C4-2B (cell line): ENCODE results near the gene CUL3.

Experiments used
- H3K27ac ChIP-seq: fragments of 450-650 bp; 2 replicates; pipeline ENCODE4 v1.5.1; 2017
- ZFX ChIP-seq: fragments of 450-650 bp; IDR thresholded peaks from 2 replicates; pipeline ENCODE4 v1.6.1; 2017
- TF ChIP-seq, protein P1 (sequence below): fragments of 450-650 bp; conservative IDR thresholded peaks from 2 replicates; pipeline ENCODE4 v1.5.1; 2017; ENCODE audit warnings: mild to moderate bottlenecking

Gene CUL3

DNA sequence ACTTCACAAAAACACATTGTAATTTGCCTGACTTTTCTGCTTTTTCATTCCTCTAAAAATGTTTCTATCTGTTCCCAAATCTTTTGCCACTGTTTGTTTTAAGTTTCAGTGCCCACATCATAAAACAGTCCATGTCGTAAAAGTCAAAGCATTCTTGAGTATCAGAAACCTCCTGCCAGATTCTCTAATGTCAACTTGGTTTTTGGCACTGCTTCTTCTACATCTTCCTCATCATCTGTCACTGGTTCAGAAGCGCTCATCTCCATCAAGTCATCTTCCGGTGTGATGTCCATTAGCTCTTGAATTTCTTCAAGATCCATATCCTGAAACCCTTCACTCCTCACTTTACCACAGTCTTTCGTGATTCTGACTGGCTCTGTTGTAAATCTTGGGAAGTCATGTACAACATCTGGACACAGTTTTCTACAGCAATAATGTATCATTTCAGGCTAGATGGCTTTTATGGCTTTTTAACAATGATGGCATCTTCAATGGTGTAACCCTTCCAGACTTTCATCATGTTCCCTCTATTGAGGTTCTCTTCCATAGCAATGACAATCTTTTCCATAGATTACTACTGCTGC is 19.6 kb downstream of the CUL3 start:
- no peak for TF ChIP-seq ZFX
- TF ChIP-seq, protein P1, sequence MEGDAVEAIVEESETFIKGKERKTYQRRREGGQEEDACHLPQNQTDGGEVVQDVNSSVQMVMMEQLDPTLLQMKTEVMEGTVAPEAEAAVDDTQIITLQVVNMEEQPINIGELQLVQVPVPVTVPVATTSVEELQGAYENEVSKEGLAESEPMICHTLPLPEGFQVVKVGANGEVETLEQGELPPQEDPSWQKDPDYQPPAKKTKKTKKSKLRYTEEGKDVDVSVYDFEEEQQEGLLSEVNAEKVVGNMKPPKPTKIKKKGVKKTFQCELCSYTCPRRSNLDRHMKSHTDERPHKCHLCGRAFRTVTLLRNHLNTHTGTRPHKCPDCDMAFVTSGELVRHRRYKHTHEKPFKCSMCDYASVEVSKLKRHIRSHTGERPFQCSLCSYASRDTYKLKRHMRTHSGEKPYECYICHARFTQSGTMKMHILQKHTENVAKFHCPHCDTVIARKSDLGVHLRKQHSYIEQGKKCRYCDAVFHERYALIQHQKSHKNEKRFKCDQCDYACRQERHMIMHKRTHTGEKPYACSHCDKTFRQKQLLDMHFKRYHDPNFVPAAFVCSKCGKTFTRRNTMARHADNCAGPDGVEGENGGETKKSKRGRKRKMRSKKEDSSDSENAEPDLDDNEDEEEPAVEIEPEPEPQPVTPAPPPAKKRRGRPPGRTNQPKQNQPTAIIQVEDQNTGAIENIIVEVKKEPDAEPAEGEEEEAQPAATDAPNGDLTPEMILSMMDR, result no peak
- no peak overlapping the region for H3K27ac ChIP-seq

DNA sequence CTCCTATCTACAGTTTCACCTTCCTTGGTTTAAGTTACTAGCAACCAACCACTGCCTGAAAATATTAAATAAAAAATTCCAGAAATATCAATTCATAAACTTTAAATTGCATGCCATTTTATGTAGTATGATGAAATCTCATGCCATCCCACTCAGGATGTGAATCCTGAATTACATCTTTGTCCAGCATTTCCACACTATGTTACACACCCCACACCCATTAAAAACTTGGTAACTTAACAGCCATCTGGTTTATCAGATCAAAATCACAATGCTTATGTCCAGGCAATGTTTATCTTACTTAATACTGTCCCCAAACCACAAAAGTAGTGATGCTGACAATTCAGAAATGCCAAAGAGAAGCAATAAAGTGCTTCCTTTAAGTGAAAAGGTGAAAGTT is 21.6 kb downstream of the CUL3 start:
- H3K27ac ChIP-seq, result no peak overlapping the region
- TF ChIP-seq, protein P1, result no peak
- no peak for TF ChIP-seq ZFX

DNA sequence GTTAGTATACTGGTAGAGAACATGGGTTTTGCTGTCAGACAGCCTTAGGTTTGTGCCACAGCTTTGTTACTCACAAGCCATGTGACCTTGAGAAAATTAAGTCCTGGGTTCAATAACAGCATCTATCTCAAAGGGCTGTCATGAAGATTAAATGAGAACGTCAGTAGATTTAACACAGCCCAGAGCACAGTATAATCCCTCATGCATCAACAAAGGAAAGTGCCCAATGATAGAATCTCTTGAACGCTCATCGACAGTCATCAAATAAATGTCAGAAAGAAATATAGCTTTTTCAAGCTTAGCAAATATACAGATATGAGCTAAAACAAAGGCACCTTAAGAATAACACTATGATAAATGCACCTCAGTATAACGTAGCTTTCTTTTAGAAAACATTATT is 22.3 kb downstream of the CUL3 start:
- TF ChIP-seq, protein P1, result no peak
- no peak for TF ChIP-seq ZFX
- no peak overlapping the region for H3K27ac ChIP-seq

DNA sequence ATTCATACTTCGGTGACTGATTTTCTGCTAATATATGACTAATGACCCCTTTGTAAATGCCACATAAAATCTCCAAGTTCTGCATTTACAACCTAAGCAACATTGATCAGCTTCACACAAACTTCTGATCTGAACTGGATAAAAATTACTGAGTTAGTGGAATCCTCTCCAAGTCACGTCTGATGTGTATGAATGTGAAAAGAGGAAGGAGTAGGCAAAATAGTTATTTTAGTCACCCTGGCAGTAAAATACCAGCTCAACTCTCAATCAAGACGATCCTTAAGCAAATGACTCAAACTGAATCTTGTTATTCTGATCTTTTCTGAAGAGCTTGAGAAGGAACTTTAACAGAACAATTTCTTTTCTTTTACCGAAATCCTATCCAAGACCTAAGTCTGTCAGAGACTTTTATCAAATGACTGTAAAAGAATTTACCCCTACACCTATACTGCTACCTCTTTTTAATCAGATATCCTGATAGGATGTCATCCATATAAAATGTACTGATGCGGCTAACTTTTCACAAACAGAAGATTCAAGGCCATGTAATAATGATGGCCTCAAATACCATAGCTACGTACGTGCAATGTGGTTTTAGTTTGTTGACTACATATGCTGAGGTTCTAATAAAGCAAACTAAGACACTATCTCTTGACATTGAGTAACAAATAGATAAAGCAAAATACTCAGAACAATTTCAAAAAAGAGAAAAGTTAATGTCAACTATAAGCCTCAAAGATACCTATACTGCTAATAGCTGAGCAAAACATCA is 23.7 kb downstream of the CUL3 start:
- TF ChIP-seq, protein P1, result no peak
- no peak for TF ChIP-seq ZFX
- H3K27ac ChIP-seq, result no peak overlapping the region

DNA sequence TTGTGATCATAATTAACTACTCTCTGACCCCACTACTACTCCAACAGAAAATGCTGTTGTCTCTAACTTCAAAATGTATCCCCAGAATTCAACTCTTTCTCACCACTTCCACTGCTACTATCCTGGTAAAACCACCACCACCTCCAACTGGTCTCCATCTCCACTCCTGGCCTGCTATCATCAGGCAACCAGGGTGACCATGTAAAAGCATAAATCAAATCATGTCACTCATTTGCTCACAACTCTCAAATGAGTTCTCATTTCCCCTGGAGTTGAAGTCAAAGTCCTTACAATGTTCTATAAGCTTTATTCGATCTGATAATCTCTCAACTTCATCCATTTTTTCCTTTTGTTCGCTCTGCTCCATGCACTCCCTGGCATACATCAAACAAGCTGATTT is 24.6 kb downstream of the CUL3 start:
- TF ChIP-seq, protein P1, result no peak
- no peak for TF ChIP-seq ZFX
- no peak overlapping the region for H3K27ac ChIP-seq

DNA sequence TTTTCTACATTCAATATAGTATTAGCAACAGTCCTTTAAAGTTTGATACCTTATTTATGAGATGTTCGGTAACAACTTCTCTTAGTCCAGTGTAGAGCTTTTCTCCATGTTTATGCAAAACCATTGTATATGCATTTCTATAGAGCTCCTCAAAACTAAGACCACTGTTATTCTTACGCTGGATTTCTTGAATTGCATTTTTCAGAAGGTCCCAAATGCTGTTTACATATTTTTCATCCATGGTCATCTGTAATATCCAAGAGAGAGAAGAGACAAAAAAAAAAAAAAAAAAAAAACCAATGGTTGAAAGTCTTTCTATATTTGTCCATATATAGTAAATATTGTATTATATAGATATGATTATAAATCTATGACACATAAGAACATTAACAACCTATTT is 27.6 kb downstream of the CUL3 start:
- H3K27ac ChIP-seq, result no peak overlapping the region
- no peak for TF ChIP-seq ZFX
- TF ChIP-seq, protein P1, result no peak

DNA sequence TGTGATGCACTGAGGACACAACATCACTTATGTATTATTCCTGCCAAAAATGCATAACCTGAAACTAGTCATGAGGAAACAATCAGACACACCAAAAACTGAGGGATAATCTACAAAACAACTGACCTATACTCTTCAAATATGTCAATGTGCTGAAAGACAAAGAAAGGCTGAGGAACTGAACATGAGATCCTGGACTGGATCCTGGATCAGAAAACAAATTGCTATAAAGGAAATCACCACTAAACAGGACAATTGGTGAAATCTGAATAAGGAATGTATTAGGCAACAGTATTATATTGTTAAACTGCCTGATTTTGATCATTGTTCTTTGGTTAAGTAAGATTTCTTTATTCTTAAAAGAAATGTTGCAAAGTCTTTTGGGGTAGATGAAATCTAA is 28.8 kb downstream of the CUL3 start:
- TF ChIP-seq, protein P1, result no peak
- TF ChIP-seq ZFX, result no peak
- no peak overlapping the region for H3K27ac ChIP-seq
